Esophagus muscularis mucosa (tissue), 4 donors: ENCODE results near the gene SETD2. TPM values are rescaled to one million over a fixed set of nuclear protein-coding genes. Genes with fewer than 3 reads are reported as not detected.

Experiments
- DNase-seq: peaks from one replicate; pipeline ENCODE4 v3.0.0-alpha.2; 2017; ENCODE audit errors: extremely low spot score
- H3K27ac ChIP-seq, 4 donors: fragments of 200-600 bp; sonication (generic); replicated peaks in 1 of 4; 1 replicate in 3 of 4; 2 replicates in 1 of 4; pipeline ENCODE4 v1.5.1; 2016 to 2019; ENCODE audit warnings: mild to moderate bottlenecking in 1 of 4
- H3K27me3 ChIP-seq, 4 donors: fragments of 200-600 bp; sonication (generic); one replicate each; pipeline versions ENCODE4 v1.5.1 to v1.6.0; 2016 to 2019
- H3K36me3 ChIP-seq, 4 donors: fragments of 200-600 bp; sonication (generic); one replicate each; pipeline ENCODE4 v1.5.1; 2016 to 2019
- H3K4me1 ChIP-seq, 4 donors: fragments of 200-600 bp; sonication (generic); one replicate each; pipeline ENCODE4 v1.5.1; 2016 to 2019
- H3K4me3 ChIP-seq, 4 donors: fragments of 200-600 bp; sonication (generic); 1 replicate in 2 of 4; 2 replicates in 2 of 4; pipeline ENCODE4 v1.5.1; 2016 to 2019; ENCODE audit warnings: mild to moderate bottlenecking in 4 of 4, moderate library complexity in 1 of 4
- H3K9me3 ChIP-seq, 4 donors: fragments of 200-600 bp; sonication (generic); 1 replicate in 3 of 4; 2 replicates in 1 of 4; pipeline ENCODE4 v1.5.1; 2016 to 2019
- EP300 ChIP-seq: sonication (generic); formaldehyde crosslinking; IDR thresholded peaks from one replicate; pipeline ENCODE4 v1.6.1; 2017; ENCODE audit warnings: antibody characterized with exemption
- POLR2A ChIP-seq: fragments of 450-650 bp; IDR thresholded peaks from one replicate; pipeline ENCODE4 v1.6.1; 2017; ENCODE audit warnings: antibody characterized with exemption, moderate library complexity, mild to moderate bottlenecking, low read depth
- POLR2AphosphoS5 ChIP-seq, 2 donors: sonication (generic); formaldehyde crosslinking; IDR thresholded peaks; one replicate each; pipeline ENCODE4 v1.6.1; 2017; ENCODE audit warnings: antibody characterized with exemption in 2 of 2
- WGBS: methylation state at CpG from one replicate; pipeline ENCODE4 v1.1.5; 2018; 5-methylcytosine and 5-hydroxymethylcytosine counted together
- intact Hi-C: fragments of 100-400 bp; cut with DNase I; formaldehyde crosslinking; loops from one replicate; pipeline ENCODE4 v1.15.1; 2023
- total RNA-seq, 4 donors: library from RNA; depleted of rRNA; stranded (reverse); fragments of >200 nt; gene quantifications; one replicate each; pipeline versions ENCODE4 v1.1.0 to v1.2.1, GENCODE V29; 2016
- TF ChIP-seq, protein P1 (sequence below), 3 experiments: fragments of 200-600 bp in 2 of 3; fragments of 450-650 bp in 1 of 3; sonication (generic) in 2 of 3; IDR thresholded peaks; one replicate each; pipeline ENCODE4 v1.5.1; 2017 to 2019; ENCODE audit warnings: antibody characterized with exemption in 3 of 3, mild to moderate bottlenecking in 2 of 3, moderate library complexity in 1 of 3

SETD2 gene
- total RNA-seq, 4 donors from 2014 or later, result 52.2 to 66.4 (median 56.8) TPM

DNA sequence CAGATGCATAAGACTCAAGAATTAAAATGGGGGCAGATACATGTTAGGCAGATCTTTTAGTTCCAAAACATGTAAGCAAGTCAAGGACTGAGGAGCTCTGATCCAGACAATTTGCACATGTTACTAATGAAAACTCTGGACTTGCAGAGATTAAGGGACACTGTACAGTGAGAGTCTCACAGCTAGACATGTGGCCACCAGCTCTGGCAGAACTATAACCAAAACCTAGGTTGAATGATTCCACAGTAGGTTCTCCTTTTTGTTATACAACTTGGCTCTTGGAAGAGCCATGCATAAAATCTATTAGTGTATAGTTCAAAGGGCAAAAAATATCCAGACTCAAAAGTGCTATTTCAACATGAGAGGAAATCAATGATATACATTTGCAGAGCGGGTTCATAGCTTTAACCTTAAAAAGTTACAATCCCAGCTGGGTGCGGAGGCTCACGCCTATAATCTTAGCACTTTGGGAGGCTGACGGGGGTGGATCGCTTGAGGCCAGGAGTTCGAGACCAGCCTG is 61.8 kb downstream of the SETD2 start:
- Histone ChIP-seq H3K27ac (no peak overlapping the region), H3K27me3 (no peaks in the 10 kb centered on the region), H3K4me3 (no peak overlapping the region), H3K36me3 (peaks cover 17 to 70% (median 47%) of the 10 kb centered on the region in 4 donors), H3K9me3 (no peaks in the 10 kb centered on the region), H3K4me1 (no peaks in the 10 kb centered on the region)
- 96% methylated on average over 6 of the region's 6 CpGs for WGBS
- no peak for DNase-seq
- intact Hi-C loops, result no loop called here
- TF ChIP-seq EP300 (no peak), POLR2A (no peak), POLR2AphosphoS5 (IDR thresholded peaks at IDR 0.05) (no peak)
- TF ChIP-seq, protein P1, sequence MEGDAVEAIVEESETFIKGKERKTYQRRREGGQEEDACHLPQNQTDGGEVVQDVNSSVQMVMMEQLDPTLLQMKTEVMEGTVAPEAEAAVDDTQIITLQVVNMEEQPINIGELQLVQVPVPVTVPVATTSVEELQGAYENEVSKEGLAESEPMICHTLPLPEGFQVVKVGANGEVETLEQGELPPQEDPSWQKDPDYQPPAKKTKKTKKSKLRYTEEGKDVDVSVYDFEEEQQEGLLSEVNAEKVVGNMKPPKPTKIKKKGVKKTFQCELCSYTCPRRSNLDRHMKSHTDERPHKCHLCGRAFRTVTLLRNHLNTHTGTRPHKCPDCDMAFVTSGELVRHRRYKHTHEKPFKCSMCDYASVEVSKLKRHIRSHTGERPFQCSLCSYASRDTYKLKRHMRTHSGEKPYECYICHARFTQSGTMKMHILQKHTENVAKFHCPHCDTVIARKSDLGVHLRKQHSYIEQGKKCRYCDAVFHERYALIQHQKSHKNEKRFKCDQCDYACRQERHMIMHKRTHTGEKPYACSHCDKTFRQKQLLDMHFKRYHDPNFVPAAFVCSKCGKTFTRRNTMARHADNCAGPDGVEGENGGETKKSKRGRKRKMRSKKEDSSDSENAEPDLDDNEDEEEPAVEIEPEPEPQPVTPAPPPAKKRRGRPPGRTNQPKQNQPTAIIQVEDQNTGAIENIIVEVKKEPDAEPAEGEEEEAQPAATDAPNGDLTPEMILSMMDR (IDR thresholded peaks at IDR 0.05), result no peak

DNA sequence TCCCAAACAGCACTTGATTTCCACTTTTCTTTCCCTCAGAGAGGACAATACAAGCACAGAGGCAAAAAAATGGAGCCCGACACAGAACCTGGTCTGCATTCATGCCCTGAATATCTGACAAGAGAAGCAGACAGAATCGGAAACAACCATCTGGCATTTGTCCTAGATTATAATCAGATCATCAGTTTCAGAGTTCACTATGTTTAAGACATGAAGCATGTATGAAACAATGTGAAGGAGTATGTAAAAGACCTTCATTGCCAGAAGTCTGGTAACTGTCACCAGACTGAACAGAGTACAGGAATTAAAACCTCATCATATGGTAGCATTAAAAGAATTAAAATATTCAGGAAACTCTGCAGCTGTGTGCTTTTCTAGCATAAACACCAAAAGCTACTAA is 65.0 kb downstream of the SETD2 start:
- Histone ChIP-seq H3K4me1 (no peaks in the 10 kb centered on the region), H3K27me3 (no peaks in the 10 kb centered on the region), H3K36me3 (peaks cover 15 to 82% (median 50%) of the 10 kb centered on the region in 4 donors), H3K4me3 (no peak overlapping the region), H3K9me3 (no peaks in the 10 kb centered on the region), H3K27ac (no peak overlapping the region)
- intact Hi-C loops, result no loop called here
- 58% methylated on average over 2 of the region's 2 CpGs for WGBS
- no peak for DNase-seq
- TF ChIP-seq, protein P1 (IDR thresholded peaks at IDR 0.05), result no peak

DNA sequence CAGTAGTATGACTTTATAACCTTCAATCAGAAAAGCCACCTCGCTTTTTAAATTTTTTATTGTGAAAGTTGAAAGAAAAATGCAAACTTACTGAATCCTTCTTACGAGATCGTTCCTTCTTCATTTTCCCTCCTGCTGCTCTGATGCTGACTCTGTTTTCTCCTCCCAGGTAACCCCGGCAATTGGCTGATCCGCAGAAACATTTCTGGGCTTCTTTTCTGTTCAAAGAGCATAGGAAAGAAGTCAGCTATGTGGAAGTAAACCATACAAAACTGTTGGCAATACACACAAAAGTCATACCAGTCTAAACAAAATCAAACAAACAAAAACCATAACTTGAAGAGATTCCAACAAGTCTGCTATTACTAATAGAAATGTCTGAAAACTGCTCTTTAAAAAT is 66.0 kb downstream of the SETD2 start:
- Histone ChIP-seq H3K27me3 (no peaks in the 10 kb centered on the region), H3K9me3 (no peaks in the 10 kb centered on the region), H3K4me1 (no peaks in the 10 kb centered on the region), H3K27ac (no peak overlapping the region), H3K36me3 (peaks cover 15 to 82% (median 50%) of the 10 kb centered on the region in 4 donors), H3K4me3 (no peak overlapping the region)
- 90% methylated on average over 5 of the region's 5 CpGs for WGBS
- intact Hi-C loops, result no loop called here
- TF ChIP-seq POLR2AphosphoS5 (IDR thresholded peaks at IDR 0.05), result no peak
- TF ChIP-seq POLR2A, result no peak
- TF ChIP-seq, protein P1 (IDR thresholded peaks at IDR 0.05), result no peak
- TF ChIP-seq EP300, result no peak
- no peak for DNase-seq

DNA sequence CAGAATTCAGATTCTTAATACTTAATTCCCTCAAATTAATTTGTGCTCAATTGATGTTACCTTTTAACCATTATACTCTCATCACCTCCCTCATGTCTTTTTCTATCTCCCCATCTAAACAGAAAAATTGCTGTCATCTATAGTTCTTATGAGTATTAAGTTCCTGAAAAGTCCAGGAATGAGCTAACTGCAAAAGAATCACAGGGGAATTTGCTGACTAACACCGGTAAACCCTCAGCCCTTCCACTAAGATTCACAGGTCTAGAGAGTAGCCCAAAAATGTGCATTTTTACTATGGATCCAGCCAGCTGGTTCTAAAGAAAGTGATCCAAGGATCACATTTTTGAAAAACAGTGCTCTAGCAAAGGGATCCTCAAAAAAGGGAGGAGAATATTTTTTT is 67.0 kb downstream of the SETD2 start:
- no peak for DNase-seq
- H3K4me3 ChIP-seq, result no peak overlapping the region
- 36% methylated on average over 1 of the region's 1 CpG for WGBS
- H3K36me3 ChIP-seq, result peaks cover 15 to 79% (median 50%) of the 10 kb centered on the region in 4 donors
- no peaks in the 10 kb centered on the region for H3K9me3 ChIP-seq
- H3K27me3 ChIP-seq, result no peaks in the 10 kb centered on the region
- H3K4me1 ChIP-seq, result no peaks in the 10 kb centered on the region
- intact Hi-C loops, result no loop called here
- TF ChIP-seq POLR2AphosphoS5 (IDR thresholded peaks at IDR 0.05) (no peak), POLR2A (no peak), EP300 (no peak)
- TF ChIP-seq, protein P1 (IDR thresholded peaks at IDR 0.05), result no peak
- no peak overlapping the region for H3K27ac ChIP-seq

DNA sequence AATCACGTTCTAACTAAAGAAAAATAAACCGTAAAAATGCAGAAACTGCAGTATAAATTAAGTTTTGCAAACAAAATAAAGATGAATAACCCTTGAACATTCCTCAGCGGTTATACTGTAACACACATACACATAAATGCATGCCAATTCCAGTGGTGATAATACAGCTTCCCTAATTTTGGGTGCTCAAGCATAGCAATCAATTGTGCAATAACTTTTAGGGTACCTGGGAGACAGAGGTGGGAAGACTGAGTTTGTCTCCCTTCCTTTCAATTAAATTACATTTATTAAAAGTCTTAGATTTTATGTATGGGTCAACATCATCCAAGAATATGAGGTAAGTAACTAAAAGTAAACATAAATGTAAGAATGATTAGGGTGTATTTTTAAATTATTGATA is 71.8 kb downstream of the SETD2 start:
- no peak overlapping the region for H3K4me3 ChIP-seq
- no peak overlapping the region for H3K27ac ChIP-seq
- H3K36me3 ChIP-seq, result peaks cover 6 to 81% (median 54%) of the 10 kb centered on the region in 4 donors
- no peak for DNase-seq
- 91% methylated on average over 3 of the region's 3 CpGs for WGBS
- no peaks in the 10 kb centered on the region for H3K4me1 ChIP-seq
- no peaks in the 10 kb centered on the region for H3K27me3 ChIP-seq
- intact Hi-C loops, result no loop called here
- H3K9me3 ChIP-seq, result no peaks in the 10 kb centered on the region
- TF ChIP-seq POLR2A (no peak), EP300 (no peak), POLR2AphosphoS5 (IDR thresholded peaks at IDR 0.05) (no peak)
- TF ChIP-seq, protein P1 (IDR thresholded peaks at IDR 0.05), result no peak
